ENCODE results near the gene CKMT1A. TPM values are rescaled to one million over a fixed set of nuclear protein-coding genes. Genes with fewer than 3 reads are reported as not detected.
"Not testable (repeated sequence)": the region's sequence is repeated elsewhere in the genome, so short reads cannot be mapped to it uniquely, and the experiment has no call there.

The CKMT1A gene
- total RNA-seq, 4 donors from 2014 or later, result 3.8 to 14.8 (median 5.2) TPM

GRCh38 chr15:43702174-43702573 is 8.5 kb downstream of the CKMT1A start:
- intact Hi-C loops (cut with DNase I), result no loop called here

DNA sequence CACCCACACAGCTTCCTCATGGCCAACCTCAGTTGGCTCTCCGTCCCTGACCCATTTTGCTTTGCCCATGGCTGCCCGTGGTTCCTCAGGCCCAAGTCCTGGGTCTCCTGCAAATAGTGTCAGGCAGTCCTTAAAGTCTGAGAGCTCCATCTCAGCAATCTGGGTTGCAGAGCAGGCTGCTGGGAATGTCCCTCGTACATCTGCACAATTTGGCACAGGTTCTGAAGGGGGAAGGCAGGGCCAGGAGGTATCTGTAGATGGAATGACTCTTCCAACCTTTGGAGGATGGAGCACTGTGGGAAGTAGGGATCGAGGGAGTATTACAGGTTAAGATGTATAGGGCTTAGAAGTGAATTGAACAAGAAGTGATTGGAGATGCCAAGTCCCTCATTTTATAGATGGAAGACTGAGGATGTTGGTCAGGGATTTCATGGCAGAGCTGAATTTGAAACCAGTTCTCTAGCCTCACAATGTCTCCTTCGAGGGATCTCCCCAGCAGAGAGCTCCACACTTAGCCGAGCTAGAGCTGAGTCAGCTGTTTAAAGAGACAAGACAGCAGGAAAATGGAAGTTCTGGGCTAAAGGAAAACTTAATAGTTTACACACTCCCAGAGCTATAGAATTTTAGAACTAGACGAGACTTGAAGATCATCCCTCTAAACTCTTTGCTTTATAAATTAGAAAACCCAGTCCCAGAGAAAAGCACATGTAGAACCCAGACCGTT is 9.2 kb downstream of the CKMT1A start:
- Histone ChIP-seq H3K4me1 (no peaks in the 10 kb centered on the region), H3K27me3 (no peaks in the 10 kb centered on the region), H3K9me3 (no peaks in the 10 kb centered on the region), H3K4me3 (replicated peaks in 1 of 3) (no peak overlapping the region), H3K27ac (no peak overlapping the region), H3K36me3 (no peaks in the 10 kb centered on the region)
- TF ChIP-seq, protein P1, sequence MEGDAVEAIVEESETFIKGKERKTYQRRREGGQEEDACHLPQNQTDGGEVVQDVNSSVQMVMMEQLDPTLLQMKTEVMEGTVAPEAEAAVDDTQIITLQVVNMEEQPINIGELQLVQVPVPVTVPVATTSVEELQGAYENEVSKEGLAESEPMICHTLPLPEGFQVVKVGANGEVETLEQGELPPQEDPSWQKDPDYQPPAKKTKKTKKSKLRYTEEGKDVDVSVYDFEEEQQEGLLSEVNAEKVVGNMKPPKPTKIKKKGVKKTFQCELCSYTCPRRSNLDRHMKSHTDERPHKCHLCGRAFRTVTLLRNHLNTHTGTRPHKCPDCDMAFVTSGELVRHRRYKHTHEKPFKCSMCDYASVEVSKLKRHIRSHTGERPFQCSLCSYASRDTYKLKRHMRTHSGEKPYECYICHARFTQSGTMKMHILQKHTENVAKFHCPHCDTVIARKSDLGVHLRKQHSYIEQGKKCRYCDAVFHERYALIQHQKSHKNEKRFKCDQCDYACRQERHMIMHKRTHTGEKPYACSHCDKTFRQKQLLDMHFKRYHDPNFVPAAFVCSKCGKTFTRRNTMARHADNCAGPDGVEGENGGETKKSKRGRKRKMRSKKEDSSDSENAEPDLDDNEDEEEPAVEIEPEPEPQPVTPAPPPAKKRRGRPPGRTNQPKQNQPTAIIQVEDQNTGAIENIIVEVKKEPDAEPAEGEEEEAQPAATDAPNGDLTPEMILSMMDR (IDR thresholded peaks at IDR 0.05), result no peak
- no peak for TF ChIP-seq POLR2A (IDR thresholded peaks at IDR 0.05)
- DNase-seq, result no peak
- intact Hi-C loops (cut with DNase I), result no loop called here
- WGBS, 2 donors, result 60 to 68% methylated on average over 8 of the region's 8 CpGs

More at GRCh38 chr15:43702174-43702573, 8.5 kb downstream of the CKMT1A start:
- DNase-seq, result no peak
- Histone ChIP-seq H3K4me3 (replicated peaks in 1 of 3) (no peak overlapping the region), H3K27me3 (no peaks in the 10 kb centered on the region), H3K9me3 (no peaks in the 10 kb centered on the region), H3K4me1 (no peaks in the 10 kb centered on the region), H3K36me3 (no peaks in the 10 kb centered on the region), H3K27ac (no peak overlapping the region)
- 76 to 82% methylated on average over 7 of the region's 7 CpGs for WGBS, 2 donors
- TF ChIP-seq, protein P1 (IDR thresholded peaks at IDR 0.05), result no peak
- no peak for TF ChIP-seq POLR2A (IDR thresholded peaks at IDR 0.05)

- H3K4me1 ChIP-seq; H3K27ac ChIP-seq; H3K9me3 ChIP-seq; H3K4me3 ChIP-seq (replicated peaks in 1 of 3); intact Hi-C loops (cut with DNase I); DNase-seq; H3K36me3 ChIP-seq; H3K27me3 ChIP-seq: not testable (repeated sequence)
- WGBS, 2 donors, result 86% methylated on average over 1 of the region's 12 CpGs; no CpG with 5 or more reads in 1 of the 2 donors
Measured at GRCh38 chr15:43710431-43711131, 16.9 kb downstream of the CKMT1A start.

GRCh38 chr15:43723151-43723550 is 29.5 kb downstream of the CKMT1A start:
- Histone ChIP-seq H3K4me3 (replicated peaks in 1 of 3) (no peak overlapping the region), H3K27me3 (no peaks in the 10 kb centered on the region), H3K27ac (no peak overlapping the region), H3K4me1 (no peaks in the 10 kb centered on the region), H3K36me3 (no peaks in the 10 kb centered on the region), H3K9me3 (no peaks in the 10 kb centered on the region)
- WGBS, 2 donors, result 80 to 86% methylated on average over 4 of the region's 4 CpGs
- TF ChIP-seq, protein P1 (IDR thresholded peaks at IDR 0.05), result no peak
- TF ChIP-seq POLR2A (IDR thresholded peaks at IDR 0.05), result no peak
- intact Hi-C loops (cut with DNase I), result no loop called here
- no peak for DNase-seq

DNA sequence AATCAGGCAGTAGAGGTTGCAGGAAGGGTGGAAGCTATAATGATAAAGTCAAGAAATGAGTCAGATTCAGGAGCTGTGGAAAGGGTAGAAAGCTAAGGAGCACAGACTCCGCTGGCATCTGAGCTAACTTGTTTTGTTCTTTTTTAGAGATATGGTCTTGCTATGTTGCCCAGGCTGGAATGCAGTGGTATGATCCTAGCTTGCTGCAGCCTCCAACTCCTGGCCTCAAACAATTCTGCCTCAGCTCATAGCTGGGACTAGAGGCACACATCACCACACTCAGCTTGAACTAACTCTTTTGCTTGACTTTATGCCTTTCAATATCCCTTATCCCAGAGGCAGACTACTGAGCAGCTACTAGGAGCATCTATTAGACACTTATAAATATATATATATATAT is 32.6 kb downstream of the CKMT1A start:
- 100% methylated on average over 1 of the region's 1 CpG for WGBS, 2 donors
- H3K4me1 ChIP-seq; H3K27me3 ChIP-seq; H3K9me3 ChIP-seq; H3K27ac ChIP-seq; intact Hi-C loops (cut with DNase I); DNase-seq; H3K36me3 ChIP-seq; H3K4me3 ChIP-seq (replicated peaks in 1 of 3): not testable (repeated sequence)

DNA sequence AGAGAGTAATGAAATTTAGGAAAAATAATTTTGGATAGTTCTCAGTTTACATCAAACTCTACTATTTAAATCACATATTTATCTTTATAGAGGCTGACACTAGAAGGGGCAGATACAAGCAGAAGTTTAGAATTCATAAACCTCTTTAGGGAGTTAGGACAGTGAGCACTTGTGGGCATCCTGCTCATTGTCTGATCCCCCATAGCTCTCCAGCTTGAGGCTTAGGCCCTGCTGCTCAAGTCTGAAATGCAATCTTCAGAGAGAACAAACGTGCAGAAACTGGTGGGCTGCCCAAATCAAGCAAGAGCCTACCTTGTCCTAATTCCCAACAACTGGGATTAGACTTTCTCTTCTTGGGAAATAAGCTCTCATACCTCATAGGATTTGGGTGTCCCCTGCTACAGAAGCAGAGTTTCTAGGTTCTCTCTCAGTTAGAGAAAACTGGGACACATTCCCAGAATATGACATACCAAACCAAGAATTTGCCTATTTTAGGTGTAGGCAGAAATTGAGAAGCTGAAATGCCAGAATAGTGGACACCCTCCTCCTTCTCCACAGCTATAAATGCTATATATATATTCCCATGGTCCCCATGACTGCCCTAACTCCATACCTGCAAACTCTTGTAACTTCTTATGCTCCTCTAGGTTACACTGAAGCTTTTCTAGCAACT is 34.5 kb downstream of the CKMT1A start:
- H3K4me3 ChIP-seq (replicated peaks in 1 of 3); H3K27me3 ChIP-seq; H3K27ac ChIP-seq; H3K9me3 ChIP-seq; DNase-seq; H3K36me3 ChIP-seq; intact Hi-C loops (cut with DNase I); H3K4me1 ChIP-seq: not testable (repeated sequence)
- WGBS, 2 donors, result 73 to 82% methylated on average over 1 of the region's 1 CpG
